GM18508 (cell line): ENCODE results near the gene FBXO5.
A peak's percentile ranks its signal among the peaks of the same experiment; 100 is the strongest.

Experiments
- ATAC-seq: cut with Tn5 transposase; IDR thresholded peaks from one replicate; pipeline ENCODE4 v1.9.1; 2021; ENCODE audit warnings: moderate number of reproducible peaks; ENCODE audit not compliant: insufficient read depth, unreplicated experiment

FBXO5 gene

DNA sequence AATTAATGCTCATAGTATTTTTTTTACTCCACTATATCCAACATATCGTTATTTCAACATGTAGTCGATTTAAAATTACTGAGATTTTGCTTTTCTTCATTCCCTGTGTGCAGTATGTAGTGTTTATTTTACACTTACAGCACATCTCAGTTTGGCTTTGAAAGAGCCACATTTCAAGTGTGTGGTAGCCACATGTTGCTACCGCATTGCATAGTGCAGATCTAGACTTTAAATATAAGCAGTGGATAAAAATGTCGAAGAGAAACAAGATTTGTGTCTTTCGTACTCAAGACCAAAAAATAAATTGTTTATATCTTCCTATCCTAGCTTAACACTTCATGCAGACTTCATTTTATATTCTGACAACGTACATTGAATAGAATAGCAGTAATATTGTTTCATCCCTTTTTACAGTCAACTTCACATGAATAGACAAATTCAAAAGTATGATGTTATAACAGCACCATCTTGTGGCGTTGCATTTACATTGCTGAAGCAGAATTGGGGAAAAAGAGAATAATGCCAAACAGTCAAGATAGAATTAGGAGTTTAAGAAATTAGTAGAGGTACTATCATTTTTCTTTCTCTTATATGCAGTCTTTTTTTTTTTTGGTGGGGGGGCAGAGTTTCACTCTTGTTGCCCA is 29.9 kb downstream of the FBXO5 start:
- ATAC-seq: no peak

DNA sequence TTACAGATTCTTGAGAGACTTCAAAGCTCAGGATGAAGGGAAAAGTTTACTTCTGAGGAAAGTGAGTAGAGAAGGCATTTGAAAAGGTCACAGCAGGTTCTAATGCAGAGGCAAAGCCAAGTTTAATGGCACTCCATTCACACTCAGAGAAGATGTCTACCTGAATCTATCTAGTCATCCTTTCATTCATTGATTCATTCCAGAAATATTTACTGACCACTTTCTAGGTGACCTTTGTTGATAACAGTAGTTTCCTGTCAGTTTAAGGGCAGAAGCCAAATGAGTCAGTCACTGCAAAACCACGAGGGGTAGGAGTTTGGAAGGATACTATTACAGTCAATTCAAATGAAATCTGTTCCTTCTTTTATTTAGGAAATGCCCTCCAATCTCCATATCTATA is 30.8 kb downstream of the FBXO5 start:
- no peak for ATAC-seq

DNA sequence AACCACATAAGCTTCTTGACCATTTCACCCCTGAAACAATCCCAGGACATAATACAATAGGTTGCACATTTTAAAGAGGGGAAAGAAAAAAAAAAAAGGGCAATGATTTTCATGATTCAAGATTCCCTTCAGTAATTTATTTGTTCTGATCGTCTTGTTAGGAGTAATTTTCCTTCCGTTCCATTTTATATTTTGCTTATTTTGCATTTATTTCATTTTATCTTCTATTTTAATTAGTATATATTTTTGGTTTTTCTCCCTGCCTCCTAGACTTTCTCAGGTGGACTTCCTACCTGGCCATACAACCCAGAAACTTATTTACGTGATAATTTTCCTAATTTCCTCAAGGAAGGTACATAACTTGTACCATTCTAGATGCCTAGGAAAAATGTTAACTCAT is 32.6 kb downstream of the FBXO5 start:
- ATAC-seq: no peak

DNA sequence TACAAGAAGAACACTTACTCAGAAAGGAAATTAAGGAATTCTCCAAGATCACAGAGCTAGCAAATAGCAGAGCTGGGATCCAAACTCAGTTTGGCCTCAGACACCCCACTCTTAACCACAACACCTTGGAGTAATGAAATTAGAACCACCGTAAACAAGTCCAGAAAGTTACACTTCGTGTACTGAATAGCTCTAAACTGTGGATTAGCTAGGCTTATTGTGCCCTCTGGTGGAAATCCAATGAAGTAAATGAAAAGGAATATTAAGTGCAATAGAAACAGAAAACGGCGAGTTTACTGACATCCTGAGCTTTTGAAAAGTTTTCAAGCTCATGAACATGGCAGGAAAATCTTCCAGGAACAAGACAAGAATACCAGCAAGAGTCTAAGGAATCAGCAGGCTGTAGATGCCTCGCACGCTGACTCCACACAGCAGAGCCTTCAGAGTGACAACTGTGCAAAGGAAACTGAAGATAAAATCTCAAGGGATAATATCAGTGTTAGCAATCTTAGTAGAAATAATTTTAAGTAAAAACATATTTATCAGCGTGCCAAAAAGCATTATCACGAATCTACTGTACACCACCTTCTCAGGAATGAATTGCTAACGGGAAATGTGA is 34.6 kb downstream of the FBXO5 start:
- peak; percentile 57 for ATAC-seq

DNA sequence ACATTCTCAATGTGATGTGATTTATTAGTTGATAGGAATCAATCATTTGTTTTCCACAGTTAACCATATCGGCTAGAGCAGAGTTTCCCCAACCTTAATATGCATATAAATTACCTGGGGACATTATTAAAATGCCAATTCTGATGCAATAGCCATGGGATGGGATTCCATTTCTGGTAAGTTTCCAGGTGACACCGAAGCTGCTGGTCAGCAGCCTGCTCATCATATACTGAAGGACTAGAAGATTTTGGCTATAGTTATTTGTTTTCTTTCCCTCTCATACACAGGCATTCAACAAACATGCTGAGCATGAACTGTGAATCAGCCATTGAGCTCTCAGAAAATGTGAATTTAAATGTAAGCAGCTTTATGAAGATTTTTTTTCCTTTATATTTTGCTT is 35.8 kb downstream of the FBXO5 start:
- ATAC-seq: no peak

DNA sequence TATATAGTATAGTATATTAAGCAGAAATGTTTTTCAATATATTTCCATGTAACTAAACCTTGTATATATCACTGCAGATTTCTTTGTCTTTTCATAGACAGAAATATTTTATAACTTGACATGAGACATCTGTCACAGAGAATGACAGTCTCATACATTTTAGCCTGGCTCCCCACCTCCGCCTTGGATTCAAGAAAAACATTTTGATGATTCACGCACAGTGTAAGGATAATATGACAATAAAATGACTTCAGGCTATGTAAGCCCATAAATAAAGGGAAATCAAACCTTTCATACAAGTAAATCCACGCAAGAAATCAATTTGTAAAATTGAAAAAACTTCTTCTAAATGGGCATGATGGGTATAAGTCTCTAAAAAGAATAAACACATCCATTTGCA is 36.4 kb downstream of the FBXO5 start:
- no peak for ATAC-seq

DNA sequence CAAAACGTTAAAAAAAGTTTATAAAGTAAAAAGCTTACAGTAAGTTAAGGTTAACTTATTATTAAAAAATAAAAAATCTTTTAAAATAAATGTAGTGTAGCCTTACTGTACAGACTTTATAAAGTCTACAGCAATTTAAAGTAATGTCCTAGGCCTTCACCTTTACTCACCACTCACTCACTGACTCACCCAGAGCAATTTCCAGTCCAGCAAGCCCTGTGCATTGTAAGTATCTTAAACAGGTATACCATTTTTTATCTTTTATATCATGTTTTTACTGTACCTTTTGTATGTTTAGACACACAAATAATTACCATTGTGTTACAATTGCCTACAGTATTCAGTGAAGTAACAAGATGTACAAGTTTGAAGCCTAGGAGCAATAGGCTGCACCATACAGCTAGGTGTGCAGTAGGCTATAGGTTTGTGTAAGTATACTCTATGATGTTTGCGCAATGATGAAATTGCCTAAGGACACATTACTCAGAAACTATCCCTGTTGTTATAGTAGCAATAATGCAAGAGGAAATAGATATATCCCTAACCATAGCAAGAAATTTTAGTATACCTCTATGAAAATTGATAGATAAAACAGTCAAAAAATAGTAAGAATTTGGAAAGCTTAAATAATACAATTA is 39.5 kb downstream of the FBXO5 start:
- ATAC-seq: no peak

DNA sequence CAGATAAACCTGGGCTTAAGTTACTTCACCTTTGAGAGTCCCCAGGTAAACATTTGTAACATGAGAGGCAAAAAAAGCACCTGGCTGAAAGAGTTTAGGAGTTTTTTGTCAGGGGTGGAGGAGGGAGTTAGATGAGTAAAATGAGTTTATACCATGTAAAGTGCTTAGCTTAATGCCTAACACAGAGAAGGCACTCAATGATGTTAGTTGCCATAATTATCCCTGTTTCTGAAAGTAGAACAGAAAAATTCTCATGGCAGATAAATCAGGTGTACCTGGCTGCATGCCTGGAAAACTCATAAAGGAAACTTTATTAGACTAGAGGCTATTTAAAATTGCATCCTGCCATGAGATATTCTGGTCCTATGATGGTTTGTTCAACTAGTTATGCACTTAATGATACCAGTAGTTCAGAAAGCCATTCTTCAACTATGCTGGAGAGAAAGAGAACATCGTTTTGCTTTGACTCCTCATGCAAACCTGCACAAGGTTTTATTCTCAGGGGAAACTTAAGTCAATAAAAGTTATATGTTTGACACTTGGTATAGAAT is 40.4 kb downstream of the FBXO5 start:
- no peak for ATAC-seq

DNA sequence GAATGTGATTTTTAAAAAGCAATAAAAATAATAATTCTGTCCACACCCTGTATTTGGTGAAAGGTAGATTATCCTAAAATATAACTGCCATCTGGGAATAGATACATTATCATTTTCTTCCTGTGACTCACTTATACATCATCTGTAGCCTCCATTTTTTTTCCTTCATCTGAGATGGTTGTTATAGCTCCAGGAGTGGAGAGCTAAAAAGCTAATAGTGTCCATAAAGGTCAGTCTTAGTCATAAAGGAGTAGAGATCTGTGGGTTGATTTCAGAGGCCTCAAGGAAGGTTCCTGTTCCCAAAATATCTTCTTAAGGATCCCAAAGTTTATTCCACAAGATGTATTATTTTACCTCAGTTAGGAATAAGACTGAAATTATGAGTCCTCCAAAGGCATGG is 41.1 kb downstream of the FBXO5 start:
- ATAC-seq: no peak

DNA sequence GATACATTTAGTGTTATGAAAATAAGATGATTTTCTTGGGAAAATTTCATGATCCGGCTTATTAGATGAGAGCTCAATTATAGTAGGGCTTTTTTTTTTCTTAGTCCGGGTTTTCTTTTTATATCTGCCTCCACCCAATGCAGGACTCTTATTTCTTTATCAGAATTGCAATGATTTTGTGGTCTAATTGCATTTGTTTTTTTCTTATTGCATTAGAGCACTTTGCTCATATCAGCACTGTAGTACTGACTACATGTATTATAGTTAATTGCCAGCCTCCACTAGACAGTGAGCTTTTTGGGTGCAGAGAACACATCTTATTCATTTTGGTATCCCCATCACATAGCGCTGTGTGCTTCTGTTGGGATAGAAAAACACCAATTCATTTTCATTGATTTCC is 50.0 kb downstream of the FBXO5 start:
- no peak for ATAC-seq

DNA sequence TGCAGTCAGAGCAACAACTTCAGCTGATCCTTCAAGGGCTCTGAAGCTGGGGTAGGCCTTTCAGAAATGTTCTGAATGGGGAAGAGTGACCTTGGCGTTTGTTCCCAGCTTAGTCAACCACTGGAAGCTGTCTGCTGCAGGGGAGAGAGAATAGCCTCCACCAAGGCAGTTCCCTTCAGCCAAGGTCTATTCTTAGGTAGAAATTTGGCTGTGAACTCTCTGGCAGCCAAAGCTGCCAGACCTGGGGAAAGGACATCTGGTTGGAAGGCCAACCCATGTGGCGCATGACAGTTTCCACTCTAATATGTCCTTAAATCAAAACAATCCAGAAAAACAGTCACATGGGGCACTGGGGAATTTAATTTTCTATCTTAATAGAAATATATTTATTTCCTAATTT is 60.1 kb downstream of the FBXO5 start:
- ATAC-seq: no peak
